Sigmoid colon (tissue), 7 donors: ENCODE measurements around the gene SLC13A1. TPM values are rescaled to one million over a fixed set of nuclear protein-coding genes. Genes with fewer than 3 reads are reported as not detected.

Source experiments
- DNase-seq: peaks from one replicate; pipeline ENCODE4 v3.0.0-alpha.2; 2019
- H3K27ac ChIP-seq, 4 donors: fragments of 200-600 bp; sonication (generic); one replicate each; pipeline ENCODE4 v1.5.1; 2016 to 2019; ENCODE audit warnings: mild to moderate bottlenecking in 1 of 4
- H3K27me3 ChIP-seq, 3 donors: fragments of 200-600 bp; sonication (generic); one replicate each; pipeline ENCODE4 v1.5.1; 2019; ENCODE audit warnings: mild to moderate bottlenecking in 1 of 3
- H3K36me3 ChIP-seq, 4 donors: fragments of 200-600 bp; sonication (generic); one replicate each; pipeline ENCODE4 v1.5.1; 2016 to 2019
- H3K4me1 ChIP-seq, 4 donors: fragments of 200-600 bp; sonication (generic); one replicate each; pipeline ENCODE4 v1.5.1; 2017 to 2019
- H3K4me3 ChIP-seq, 4 donors: fragments of 200-600 bp; sonication (generic); one replicate each; pipeline ENCODE4 v1.5.1; 2017 to 2019; ENCODE audit warnings: mild to moderate bottlenecking in 2 of 4, moderate library complexity in 1 of 4
- H3K9me3 ChIP-seq, 4 donors: fragments of 200-600 bp in 3 of 4; sonication (generic) in 3 of 4; one replicate each; pipeline versions ENCODE4 v1.5.1 to v1.6.1; 2013 to 2019
- CTCF ChIP-seq, 4 experiments: fragments of 450-650 bp in 3 of 4; fragments of 200-600 bp in 1 of 4; IDR thresholded peaks; one replicate each; pipeline ENCODE4 v1.5.1; 2016 to 2019; ENCODE audit warnings: antibody characterized with exemption in 4 of 4, mild to moderate bottlenecking in 3 of 4, moderate library complexity in 2 of 4
- EP300 ChIP-seq, 4 donors: sonication (generic); formaldehyde crosslinking; IDR thresholded peaks; one replicate each; pipeline ENCODE4 v1.6.1; 2017; ENCODE audit warnings: antibody characterized with exemption in 4 of 4
- POLR2A ChIP-seq, 2 donors: fragments of 450-650 bp; IDR thresholded peaks; one replicate each; pipeline ENCODE4 v1.6.1; 2016; ENCODE audit warnings: antibody characterized with exemption in 2 of 2, mild to moderate bottlenecking in 2 of 2, moderate library complexity in 2 of 2
- POLR2AphosphoS5 ChIP-seq, 4 donors: sonication (generic); formaldehyde crosslinking; IDR thresholded peaks; one replicate each; pipeline ENCODE4 v1.6.1; 2017; ENCODE audit warnings: antibody characterized with exemption in 4 of 4
- WGBS, 2 donors: extraction: QIAGEN DNeasy Blood & Tissue Kit; methylation state at CpG; one replicate each; pipeline ENCODE4 v1.1.7; 2013; 5-methylcytosine and 5-hydroxymethylcytosine counted together
- intact Hi-C: fragments of 100-400 bp; cut with DNase I; formaldehyde crosslinking; loops from one replicate; pipeline ENCODE4 v1.15.1; 2023
- polyA plus RNA-seq, 3 donors: library from polyadenylated mRNA; stranded (reverse); fragments of 200-250 nt; gene quantifications; one replicate each; pipeline ENCODE4 v1.2.3, GENCODE V29; 2013
- total RNA-seq, 4 donors: library from RNA; depleted of rRNA; stranded (reverse); fragments of >200 nt; gene quantifications; one replicate each; pipeline ENCODE4 v1.1.0, GENCODE V29; 2016
- donor health status: healthy with polysubstance abuse.
- donor health status: Bipolar disorder and iron deficiency.
- donor health status: healthy.

The SLC13A1 gene
- total and polyA plus RNA-seq, 7 donors = 0.06 to 0.23 TPM; not detected in 5

GRCh38 chr7:123131140-123131539, 68.6 kb downstream of the SLC13A1 start:
- no peak for DNase-seq
- H3K4me3 ChIP-seq = no peak overlapping the region
- WGBS, 2 donors = 97 to 98% methylated on average over 1 of the region's 1 CpG
- H3K27ac ChIP-seq = no peak overlapping the region
- H3K9me3 ChIP-seq = no peaks in the 10 kb centered on the region
- H3K4me1 ChIP-seq = no peaks in the 10 kb centered on the region
- H3K36me3 ChIP-seq = no peaks in the 10 kb centered on the region
- TF ChIP-seq POLR2A (IDR thresholded peaks at IDR 0.05) = no peak
- no peak for TF ChIP-seq POLR2AphosphoS5 (IDR thresholded peaks at IDR 0.05)
- TF ChIP-seq CTCF (IDR thresholded peaks at IDR 0.05) = no peak
- TF ChIP-seq EP300 (IDR thresholded peaks at IDR 0.05) = no peak
- no peaks in the 10 kb centered on the region for H3K27me3 ChIP-seq
- intact Hi-C loops = no loop called here

- Histone ChIP-seq H3K36me3 (no peaks in the 10 kb centered on the region), H3K27ac (no peak overlapping the region), H3K4me1 (no peaks in the 10 kb centered on the region), H3K9me3 (no peaks in the 10 kb centered on the region), H3K4me3 (no peak overlapping the region), H3K27me3 (no peaks in the 10 kb centered on the region)
- TF ChIP-seq POLR2AphosphoS5 (IDR thresholded peaks at IDR 0.05) (no peak), CTCF (IDR thresholded peaks at IDR 0.05) (no peak), POLR2A (IDR thresholded peaks at IDR 0.05) (no peak), EP300 (IDR thresholded peaks at IDR 0.05) (no peak)
- intact Hi-C loops = no loop called here
- 57 to 65% methylated on average over 2 of the region's 2 CpGs for WGBS, 2 donors
- DNase-seq = no peak
Measured at GRCh38 chr7:123126691-123127090, 73.1 kb downstream of the SLC13A1 start.

GRCh38 chr7:123126171-123126570, 73.6 kb downstream of the SLC13A1 start:
- no peak for DNase-seq
- no peak overlapping the region for H3K27ac ChIP-seq
- H3K36me3 ChIP-seq = no peaks in the 10 kb centered on the region
- no peaks in the 10 kb centered on the region for H3K9me3 ChIP-seq
- H3K4me3 ChIP-seq = no peak overlapping the region
- no peaks in the 10 kb centered on the region for H3K4me1 ChIP-seq
- intact Hi-C loops = no loop called here
- TF ChIP-seq POLR2A (IDR thresholded peaks at IDR 0.05) (no peak), CTCF (IDR thresholded peaks at IDR 0.05) (no peak), POLR2AphosphoS5 (IDR thresholded peaks at IDR 0.05) (no peak), EP300 (IDR thresholded peaks at IDR 0.05) (no peak)
- no peaks in the 10 kb centered on the region for H3K27me3 ChIP-seq

- H3K4me3 ChIP-seq = no peak overlapping the region
- 83 to 87% methylated on average over 3 of the region's 3 CpGs for WGBS, 2 donors
- DNase-seq = no peak
- H3K27me3 ChIP-seq = no peaks in the 10 kb centered on the region
- H3K4me1 ChIP-seq = no peaks in the 10 kb centered on the region
- no peaks in the 10 kb centered on the region for H3K9me3 ChIP-seq
- TF ChIP-seq EP300 (IDR thresholded peaks at IDR 0.05) (no peak), CTCF (IDR thresholded peaks at IDR 0.05) (no peak), POLR2A (IDR thresholded peaks at IDR 0.05) (no peak), POLR2AphosphoS5 (IDR thresholded peaks at IDR 0.05) (no peak)
- no peak overlapping the region for H3K27ac ChIP-seq
- no peaks in the 10 kb centered on the region for H3K36me3 ChIP-seq
- intact Hi-C loops = no loop called here
Measured at GRCh38 chr7:123125231-123125630, 74.5 kb downstream of the SLC13A1 start.

GRCh38 chr7:123122916-123123315, 76.9 kb downstream of the SLC13A1 start:
- Histone ChIP-seq H3K27me3 (no peaks in the 10 kb centered on the region), H3K4me3 (no peak overlapping the region), H3K27ac (no peak overlapping the region), H3K36me3 (no peaks in the 10 kb centered on the region), H3K9me3 (no peaks in the 10 kb centered on the region), H3K4me1 (no peaks in the 10 kb centered on the region)
- no peak for DNase-seq
- TF ChIP-seq EP300 (IDR thresholded peaks at IDR 0.05) = no peak
- TF ChIP-seq CTCF (IDR thresholded peaks at IDR 0.05) = no peak
- no peak for TF ChIP-seq POLR2AphosphoS5 (IDR thresholded peaks at IDR 0.05)
- no peak for TF ChIP-seq POLR2A (IDR thresholded peaks at IDR 0.05)
- intact Hi-C loops = no loop called here
